Measurements from ENCODE around the gene GRIFIN.

The GRIFIN gene

GRCh38 chr7:2432910-2433712, 43.1 kb downstream of the GRIFIN start:
- DNase-seq, result no peak

- DNase-seq, result no peak
These were observed 44.8 kb downstream of the GRIFIN start for GRCh38 chr7:2431260-2431867.

GRCh38 chr7:2425749-2426148, 50.4 kb downstream of the GRIFIN start:
- no peak for DNase-seq

Measured in amniotic stem cell (primary cell).